K562 (cell line): Measurements from ENCODE around the gene SLC16A1. TPM values are rescaled to one million over a fixed set of nuclear protein-coding genes. Genes with fewer than 3 reads are reported as not detected.

Source experiments
- ATAC-seq: fragments of 200-7000 bp; cut with Tn5 transposase; 3 replicates; pipeline ENCODE4 v1.9.1; 2020; ENCODE audit warnings: moderate library complexity
- BruUV-seq: library from RNA; stranded (reverse); fragments of 400-500 nt; replicated peaks from 2 replicates; lab custom pipeline; 2021; lab: Mats Ljungman, UMichigan
- CTCF ChIA-PET: fragments of 300-600 bp; formaldehyde crosslinking; extraction: SDS; loops from one replicate; lab custom pipeline; 2021; ENCODE audit warnings: low intra/inter-chr PET ratio; lab: Yijun Ruan, JAX
- POLR2A ChIA-PET: fragments of 300-600, 350-650 bp; sonication (Branson Sonifier 250); formaldehyde crosslinking; extraction: SDS; loops from one replicate; lab custom pipeline; 2021; ENCODE audit warnings: antibody characterized with exemption, inconsistent platforms; lab: Yijun Ruan, JAX
- DNase-seq, 4 experiments: peaks; one replicate each; pipeline versions ENCODE4 v3.0.0 to v3.0.0-alpha.2; 2011 to 2018; ENCODE audit warnings: low spot score in 3 of 4, mixed read lengths in 3 of 4; ENCODE audit errors: extremely low read depth in 1 of 4
- FAIRE-seq: peaks from 2 replicates; lab custom pipeline; 2011; peaks lifted over from hg19 to GRCh38; lab: Jason Lieb, UNC
- H2AFZ ChIP-seq: 2 replicates; pipeline ENCODE4 v1.6.0; 2011; ENCODE audit warnings: low read depth, low read length, control low read depth, inconsistent platforms
- H3K27ac ChIP-seq: fragments of 200-600 bp; 3 replicates; pipeline ENCODE4 v1.8.0; 2011; ENCODE audit warnings: low read depth, mild to moderate bottlenecking, control low read depth, inconsistent platforms, low read length, moderate library complexity, mixed read lengths; ENCODE audit errors: extremely low read depth
- H3K27me3 ChIP-seq, 2 experiments: fragments of 300-600 bp in 1 of 2; 2 replicates in 1 of 2; 3 replicates in 1 of 2; pipeline versions ENCODE4 v1.6.0 to v1.8.0; 2011; ENCODE audit warnings: inconsistent platforms in 2 of 2, low read length in 2 of 2, mild to moderate bottlenecking in 1 of 2, mixed read lengths in 1 of 2, moderate library complexity in 1 of 2; ENCODE audit not compliant: control insufficient read depth in 2 of 2, insufficient read depth in 2 of 2
- H3K36me3 ChIP-seq: fragments of 300-600 bp; 3 replicates; pipeline ENCODE4 v1.8.0; 2011; ENCODE audit warnings: mild to moderate bottlenecking, low read length, inconsistent platforms; ENCODE audit not compliant: control insufficient read depth, insufficient read depth
- H3K4me1 ChIP-seq, 2 experiments: fragments of 200-600 bp in 1 of 2; replicated peaks in 1 of 2; 2 replicates in 1 of 2; 3 replicates in 1 of 2; pipeline versions ENCODE4 v1.5.1 to v1.8.0; 2011; ENCODE audit warnings: inconsistent platforms in 2 of 2, low read length in 2 of 2, mild to moderate bottlenecking in 1 of 2, mixed read lengths in 1 of 2, moderate library complexity in 1 of 2; ENCODE audit not compliant: control insufficient read depth in 2 of 2, insufficient read depth in 2 of 2
- H3K4me2 ChIP-seq: 2 replicates; pipeline ENCODE4 v1.6.1; 2011; ENCODE audit warnings: low read length, control low read depth, inconsistent platforms, mixed read lengths; ENCODE audit not compliant: insufficient read depth
- H3K4me3 ChIP-seq: fragments of 200-600 bp; sonication (generic), shearing (Covaris generic); 2 replicates; pipeline ENCODE4 v1.5.1; 2016; ENCODE audit warnings: control low read depth, inconsistent platforms
- H3K79me2 ChIP-seq: fragments of 200-600 bp; 3 replicates; pipeline ENCODE4 v1.8.0; 2011; ENCODE audit warnings: low read length, inconsistent platforms; ENCODE audit not compliant: control insufficient read depth, insufficient read depth
- H3K9ac ChIP-seq, 2 experiments: 2 replicates each; pipeline versions ENCODE4 v1.6.0 to v1.6.1; 2011; ENCODE audit warnings: low read depth in 2 of 2, low read length in 2 of 2, control low read depth in 1 of 2, inconsistent platforms in 1 of 2, mild to moderate bottlenecking in 1 of 2, mixed read lengths in 1 of 2; ENCODE audit not compliant: insufficient read depth in 1 of 2
- H3K9me1 ChIP-seq: one replicate; pipeline ENCODE4 v1.6.0; 2011; ENCODE audit warnings: inconsistent platforms, mild to moderate bottlenecking, low read length, moderate library complexity; ENCODE audit not compliant: control insufficient read depth, insufficient read depth
- H3K9me3 ChIP-seq: replicated peaks from 2 replicates; pipeline ENCODE4 v1.5.1; 2011; ENCODE audit warnings: low read depth, low read length, inconsistent platforms; ENCODE audit not compliant: control insufficient read depth, insufficient read depth
- H4K20me1 ChIP-seq: replicated peaks from 2 replicates; pipeline ENCODE4 v1.6.1; 2011; ENCODE audit warnings: low read length, inconsistent platforms, mixed read lengths; ENCODE audit not compliant: control insufficient read depth, insufficient read depth
- BCOR ChIP-seq: fragments of 450-650 bp; IDR thresholded peaks from 2 replicates; pipeline ENCODE4 v1.6.1; 2016
- DMBX1 ChIP-seq: fragments of 250-450 bp; sonication (Bioruptor Pico); IDR thresholded peaks from 2 replicates; pipeline ENCODE4 v1.8.0; 2022; ENCODE audit warnings: inconsistent platforms, mild to moderate bottlenecking, moderate library complexity, borderline replicate concordance
- ELF4 ChIP-seq: fragments of 450-650 bp; formaldehyde crosslinking; IDR thresholded peaks from 2 replicates; pipeline ENCODE4 v1.4.0; 2022; ENCODE audit warnings: missing genetic modification characterization
- ESRRA ChIP-seq: fragments of 450-650 bp; IDR thresholded peaks from 2 replicates; pipeline ENCODE4 v1.6.1; 2014; ENCODE audit warnings: low read depth, mild to moderate bottlenecking, moderate library complexity, borderline replicate concordance
- FOSL1 ChIP-seq: fragments of 200-800 bp; sonication (Bioruptor generic); conservative IDR thresholded peaks from 2 replicates; pipeline ENCODE4 v1.6.1; 2016; ENCODE audit warnings: missing genetic modification characterization, missing compliant biosample characterization
- GATAD2B ChIP-seq: fragments of 450-650 bp; IDR thresholded peaks from 2 replicates; pipeline ENCODE4 v1.6.1; 2017; ENCODE audit warnings: mild to moderate bottlenecking, borderline replicate concordance
- KLF16 ChIP-seq: IDR thresholded peaks from 2 replicates; pipeline ENCODE4 v1.6.1; 2016; ENCODE audit warnings: antibody characterized with exemption
- PKNOX1 ChIP-seq: fragments of 450-650 bp; IDR thresholded peaks from 2 replicates; pipeline ENCODE4 v1.6.1; 2016
- SAFB2 ChIP-seq: fragments of 200-400 bp; formaldehyde crosslinking; IDR thresholded peaks from 2 replicates; pipeline ENCODE4 v1.6.1; 2018; ENCODE audit warnings: borderline replicate concordance, low read length, low read depth, moderate library complexity; ENCODE audit not compliant: severe bottlenecking
- SIN3A ChIP-seq, 2 experiments: fragments of 150-350 bp in 1 of 2; IDR thresholded peaks; 2 replicates each; pipeline ENCODE4 v1.6.1; 2011 to 2016; ENCODE audit warnings: borderline replicate concordance in 2 of 2, low read depth in 2 of 2, low read length in 2 of 2, mild to moderate bottlenecking in 2 of 2, moderate library complexity in 2 of 2; ENCODE audit not compliant: control insufficient read depth in 1 of 2
- SNRNP70 ChIP-seq: fragments of 200-400 bp; formaldehyde crosslinking; optimal IDR thresholded peaks from 2 replicates; pipeline ENCODE3; 2017; ENCODE audit warnings: low read depth, low read length
- ZNF280B ChIP-seq: fragments of 250-450 bp; sonication (Bioruptor Pico); IDR thresholded peaks from 2 replicates; pipeline ENCODE4 v1.5.1; 2021; ENCODE audit warnings: mild to moderate bottlenecking
- ZNF655 ChIP-seq: fragments of 250-450 bp; sonication (Bioruptor Pico); IDR thresholded peaks from 2 replicates; pipeline ENCODE4 v1.5.0; 2021
- WGBS: fragments of 100-300 bp; shearing (Covaris generic); methylation state at CpG from one replicate; pipeline ENCODE4 v1.1.6; 2016; ENCODE audit warnings: low coverage, mixed read lengths; ENCODE audit not compliant: insufficient coverage; ENCODE audit errors: missing lambda C conversion rate; 5-methylcytosine and 5-hydroxymethylcytosine counted together
- in situ Hi-C: fragments of 300-500 bp; cut with MboI; formaldehyde crosslinking; loops from 4 replicates; pipeline ENCODE4 v1.15.0; 2018; ENCODE audit warnings: inconsistent platforms, mixed read lengths
- intact Hi-C: fragments of 100-400 bp; cut with micrococcal nuclease; formaldehyde crosslinking; loops from 2 replicates; pipeline ENCODE4 v1.14.2; 2022
- polyA plus RNA-seq, 8 experiments: library from polyadenylated mRNA; depleted of rRNA in 4 of 8; stranded (reverse) in 5 of 8; unstranded in 3 of 8; fragments of >200 nt; fragmentation: Nextera tagmentation in 2 of 8; fragmentation: Illumina TruSeq in 1 of 8; extraction: Ambion mirVana in 2 of 8; extraction: Trizol in 1 of 8; gene quantifications; 2 replicates each; pipeline versions ENCODE4 v1.2.1 to v1.2.3, GENCODE V29; 2011 to 2014; ENCODE audit warnings: inconsistent platforms in 1 of 8, missing spikeins in 1 of 8
- total RNA-seq, 7 experiments: library from RNA; depleted of rRNA in 6 of 7; stranded (reverse); fragments of >200 nt in 6 of 7; fragmentation: Illumina TruSeq in 2 of 7; extraction: Trizol in 2 of 7; gene quantifications; 2 replicates each; pipeline versions ENCODE4 v1.2.1 to v1.2.3, GENCODE V29; 2011 to 2021; ENCODE audit warnings: low replicate concordance in 1 of 7

The SLC16A1 gene
- total and polyA plus RNA-seq, 9 of the 15 experiments (the other 6 are each of a cell fraction or from before 2014, with no cell fraction given): 73.1 to 244 (median 117) TPM

- no TSS peak for BruUV-seq
- no peak for TF ChIP-seq ELF4 (CRISPR knock-in tag)
- no peak for TF ChIP-seq PKNOX1
- TF ChIP-seq BCOR: no peak
- no peak for TF ChIP-seq SAFB2
- TF ChIP-seq SNRNP70: no peak
- TF ChIP-seq ZNF280B: no peak
- TF ChIP-seq KLF16: no peak
- no peak for TF ChIP-seq FOSL1 (tag)
- TF ChIP-seq ESRRA: no peak
- no peak for TF ChIP-seq DMBX1 (CRISPR knock-in tag)
- no peak for TF ChIP-seq GATAD2B
- TF ChIP-seq ZNF655 (CRISPR knock-in tag): no peak
- TF ChIP-seq SIN3A (IDR thresholded peaks at IDR 0.05; ENCODE audit: borderline replicate concordance in 2 of 2, control insufficient read depth in 1 of 2, low read depth in 2 of 2, low read length in 2 of 2): no peak
Measured at GRCh38 chr1:112995890-112996289, 39.9 kb upstream of the SLC16A1 start.

More at GRCh38 chr1:112995890-112996289, 39.9 kb upstream of the SLC16A1 start:
- H3K9me1 ChIP-seq: no peaks in the 10 kb centered on the region
- POLR2A ChIA-PET: no interaction called here
- no peaks in the 10 kb centered on the region for H3K4me1 ChIP-seq
- no peaks in the 10 kb centered on the region for H3K36me3 ChIP-seq
- H3K27me3 ChIP-seq: no peaks in the 10 kb centered on the region
- H4K20me1 ChIP-seq: no peaks in the 10 kb centered on the region
- H3K27ac ChIP-seq: no peak overlapping the region
- 24% methylated on average over 2 of the region's 2 CpGs for WGBS
- no peak overlapping the region for H3K9ac ChIP-seq
- DNase-seq: no peak
- CTCF ChIA-PET: no interaction called here
- H3K4me2 ChIP-seq: no peak overlapping the region
- H2AFZ ChIP-seq: no peak overlapping the region
- H3K4me3 ChIP-seq: no peak overlapping the region
- no peak for ATAC-seq
- H3K79me2 ChIP-seq: no peaks in the 10 kb centered on the region
- intact Hi-C loops (no loop called here), in situ Hi-C loops (no loop called here)
- no peaks in the 10 kb centered on the region for H3K9me3 ChIP-seq
- no peak for FAIRE-seq
